Esophagus (tissue), 2 donors: ENCODE data around the gene ZNF581. TPM values are rescaled to one million over a fixed set of nuclear protein-coding genes. Genes with fewer than 3 reads are reported as not detected.

Experiments used
- H3K27ac ChIP-seq, 2 donors: one replicate each; pipeline ENCODE4 v1.5.1; 2013; ENCODE audit warnings: low read depth in 2 of 2, mild to moderate bottlenecking in 2 of 2, inconsistent platforms in 1 of 2, low read length in 1 of 2, moderate library complexity in 1 of 2
- H3K27me3 ChIP-seq, 2 donors: one replicate each; pipeline ENCODE4 v1.6.1; 2013; ENCODE audit warnings: low read length in 2 of 2, control low read depth in 1 of 2, mild to moderate bottlenecking in 1 of 2; ENCODE audit not compliant: insufficient read depth in 2 of 2, control insufficient read depth in 1 of 2
- H3K36me3 ChIP-seq, 2 donors: one replicate each; pipeline ENCODE4 v1.6.1; 2013; ENCODE audit warnings: low read length in 1 of 2; ENCODE audit not compliant: control insufficient read depth in 2 of 2, insufficient read depth in 2 of 2
- H3K4me1 ChIP-seq, 2 donors: one replicate each; pipeline ENCODE4 v1.6.1; 2013; ENCODE audit warnings: low read length in 1 of 2; ENCODE audit not compliant: control insufficient read depth in 2 of 2, insufficient read depth in 2 of 2
- H3K4me3 ChIP-seq, 2 donors: one replicate each; pipeline ENCODE4 v1.5.1; 2013; ENCODE audit warnings: low read length in 2 of 2, mild to moderate bottlenecking in 2 of 2, low read depth in 1 of 2, moderate library complexity in 1 of 2
- H3K9me3 ChIP-seq, 2 donors: one replicate each; pipeline ENCODE4 v1.6.1; 2013; ENCODE audit warnings: mild to moderate bottlenecking in 2 of 2, low read depth in 1 of 2, low read length in 1 of 2, moderate library complexity in 1 of 2; ENCODE audit not compliant: control insufficient read depth in 2 of 2, insufficient read depth in 1 of 2
- WGBS, 2 donors: extraction: QIAGEN DNeasy Blood & Tissue Kit; methylation state at CpG; one replicate each; pipeline ENCODE4 v1.1.7; 2013; 5-methylcytosine and 5-hydroxymethylcytosine counted together
- polyA plus RNA-seq, 2 donors: library from polyadenylated mRNA; stranded (reverse); fragments of 200-250 nt; gene quantifications; one replicate each; pipeline ENCODE4 v1.2.3, GENCODE V29; 2013
- donor health status: healthy with polysubstance abuse.
- donor health status: Bipolar disorder and iron deficiency.

ZNF581 gene
- polyA plus RNA-seq, 2 donors, result 10.3 to 16.6 TPM

DNA sequence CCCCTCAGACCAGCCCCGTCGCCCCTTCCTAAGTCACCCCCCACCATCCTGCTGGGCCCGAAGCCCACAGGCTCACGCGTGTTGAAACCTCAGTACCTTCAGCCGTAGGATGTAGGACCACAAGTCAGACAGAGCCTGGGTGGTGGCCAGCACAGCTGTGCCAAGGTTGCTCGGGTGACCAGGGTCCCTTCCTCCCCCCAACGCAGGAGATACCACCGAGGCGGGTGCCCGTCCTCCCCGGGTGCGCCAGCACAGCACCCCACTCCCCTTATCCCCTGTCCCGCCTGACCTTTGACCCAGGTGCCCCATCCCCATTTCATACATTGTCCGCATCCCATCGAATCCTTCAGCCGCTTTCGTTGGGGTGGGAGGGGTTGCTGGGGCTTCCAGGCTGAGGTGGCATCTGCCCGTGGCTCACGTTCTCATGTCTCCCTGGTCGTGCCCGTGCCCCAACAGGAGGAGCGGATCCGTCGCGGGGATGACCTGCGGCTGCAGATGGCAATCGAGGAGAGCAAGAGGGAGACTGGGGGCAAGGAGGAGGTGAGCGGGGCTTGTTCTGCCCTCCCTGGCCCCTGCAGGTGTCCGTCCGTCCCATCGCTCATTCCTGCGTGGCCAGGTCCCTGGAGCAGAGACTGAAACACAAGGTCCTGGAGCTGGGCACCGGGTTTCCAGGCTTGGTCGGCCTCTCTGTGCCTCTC lies 46.1 kb downstream of the ZNF581 start:
- no peak overlapping the region for H3K27ac ChIP-seq
- H3K4me3 ChIP-seq, result no peak overlapping the region
- WGBS, 2 donors, result 92 to 94% methylated on average over 35 of the region's 35 CpGs
- no peaks in the 10 kb centered on the region for H3K27me3 ChIP-seq
- peaks cover 0 to 12% of the 10 kb centered on the region in 2 donors for H3K4me1 ChIP-seq
- no peaks in the 10 kb centered on the region for H3K9me3 ChIP-seq
- H3K36me3 ChIP-seq, result peaks cover 17 to 88% of the 10 kb centered on the region in 2 donors

DNA sequence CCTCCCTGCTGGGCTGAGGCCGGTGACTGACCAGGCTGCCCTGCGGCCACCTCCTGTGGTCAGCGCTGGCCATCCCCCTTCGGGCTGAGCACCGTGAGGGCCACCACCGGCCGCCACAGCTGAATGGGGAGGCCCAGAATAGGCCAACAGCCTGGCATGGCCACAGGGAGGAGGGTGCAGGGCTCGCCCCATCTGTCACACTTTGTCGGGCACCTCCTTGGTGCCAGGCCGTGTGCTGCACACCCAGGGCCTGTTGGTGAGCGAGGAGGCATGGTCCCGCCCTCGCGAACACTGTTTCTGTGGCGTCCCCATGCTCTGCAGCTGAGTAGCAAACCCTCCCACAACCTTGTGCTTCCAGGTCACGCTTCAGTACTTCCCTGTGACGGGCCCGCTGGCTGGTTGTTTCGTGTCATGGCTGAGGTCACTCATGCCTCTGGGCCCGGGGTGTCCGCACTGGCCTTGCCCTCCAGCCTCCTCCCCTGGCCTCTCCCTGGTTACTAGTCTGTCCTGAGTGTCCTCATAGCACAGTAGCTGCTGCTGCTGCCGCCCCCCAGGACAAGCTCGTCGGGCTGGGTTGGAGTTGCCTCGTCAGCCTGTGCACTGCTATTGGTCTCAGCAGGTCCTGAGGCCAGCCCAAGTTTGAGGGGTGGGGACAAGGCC lies 46.8 kb downstream of the ZNF581 start:
- Histone ChIP-seq H3K4me3 (no peak overlapping the region), H3K9me3 (no peaks in the 10 kb centered on the region), H3K36me3 (peaks cover 24 to 87% of the 10 kb centered on the region in 2 donors), H3K27ac (no peak overlapping the region), H3K4me1 (peaks cover 0 to 9% of the 10 kb centered on the region in 2 donors), H3K27me3 (no peaks in the 10 kb centered on the region)
- 92 to 95% methylated on average over 24 to 25 of the region's 25 CpGs for WGBS, 2 donors

DNA sequence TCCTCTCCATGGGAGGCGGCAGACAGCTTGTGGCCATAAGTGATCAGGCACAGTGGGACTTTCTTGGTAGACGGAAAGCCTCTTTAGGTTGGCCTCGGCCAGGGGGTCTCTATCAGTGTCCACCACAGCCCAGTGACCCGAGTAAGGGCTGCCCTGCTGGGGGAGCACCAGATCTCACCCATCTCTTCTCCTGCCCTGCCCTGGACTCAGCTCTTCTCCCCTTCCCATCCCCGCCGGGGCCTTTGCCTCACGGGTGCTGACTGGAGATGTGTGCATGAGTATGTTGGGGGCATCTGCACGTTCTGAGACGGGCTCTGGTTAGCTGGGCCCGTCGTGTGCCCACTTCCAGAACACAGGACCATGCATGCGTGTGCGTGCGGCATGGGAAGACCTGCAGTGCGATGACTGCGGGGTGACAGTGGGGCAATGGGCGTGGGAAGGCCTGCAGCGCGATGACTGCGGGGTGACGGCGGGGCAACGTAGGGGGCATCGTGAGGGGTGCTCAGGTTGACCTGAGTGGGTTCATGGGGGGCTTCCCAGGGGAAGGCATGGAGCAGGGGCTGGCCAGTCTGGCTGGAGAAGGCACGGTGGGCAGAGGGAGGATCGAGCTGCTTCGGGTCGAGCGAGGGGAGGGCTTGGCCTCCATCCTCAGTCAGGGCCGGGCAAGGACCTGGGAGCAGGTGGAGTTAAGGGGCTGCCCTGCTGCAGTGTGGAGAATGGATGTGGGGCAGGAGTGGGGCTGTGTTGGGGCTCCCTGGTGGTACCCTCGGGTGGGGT lies 47.5 kb downstream of the ZNF581 start:
- Histone ChIP-seq H3K9me3 (no peaks in the 10 kb centered on the region), H3K36me3 (peaks cover 20 to 85% of the 10 kb centered on the region in 2 donors)
- WGBS, 2 donors, result 94% methylated on average over 31 of the region's 31 CpGs

DNA sequence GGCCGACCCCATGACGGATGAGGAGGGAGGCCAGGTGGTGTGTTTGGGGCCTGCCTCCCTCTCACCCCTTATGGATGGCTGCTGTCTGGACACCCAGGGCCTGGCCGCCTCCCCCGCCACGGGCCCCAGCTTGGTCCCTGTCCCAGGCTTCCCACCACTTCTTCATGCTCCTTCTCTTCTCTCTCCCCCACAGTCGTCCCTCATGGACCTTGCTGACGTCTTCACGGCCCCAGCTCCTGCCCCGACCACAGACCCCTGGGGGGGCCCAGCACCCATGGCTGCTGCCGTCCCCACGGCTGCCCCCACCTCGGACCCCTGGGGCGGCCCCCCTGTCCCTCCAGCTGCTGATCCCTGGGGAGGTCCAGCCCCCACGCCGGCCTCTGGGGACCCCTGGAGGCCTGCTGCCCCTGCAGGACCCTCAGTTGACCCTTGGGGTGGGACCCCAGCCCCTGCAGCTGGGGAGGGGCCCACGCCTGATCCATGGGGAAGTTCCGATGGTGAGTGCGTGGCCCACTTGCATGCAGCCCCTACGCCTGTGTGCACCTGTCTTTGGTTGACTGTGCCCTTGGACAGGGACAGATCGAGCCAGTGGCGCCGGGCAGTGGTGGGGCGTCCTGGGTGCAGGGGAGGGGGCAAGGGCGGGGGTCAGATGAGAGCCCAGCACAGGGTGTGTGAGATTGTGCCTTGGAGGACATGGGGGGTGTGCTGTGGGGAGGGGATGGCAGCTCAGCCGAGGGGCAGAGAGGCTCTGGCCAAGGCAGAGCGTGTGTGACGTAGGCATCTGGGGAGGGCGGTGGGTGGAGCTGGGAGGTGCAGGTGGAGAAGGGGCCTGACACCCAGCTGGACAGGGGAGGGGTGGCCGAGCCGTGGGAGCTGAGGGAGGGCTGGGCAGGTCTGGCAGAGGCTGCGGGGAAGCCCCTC lies 48.4 kb downstream of the ZNF581 start:
- WGBS, 2 donors, result 94% methylated on average over 27 to 31 of the region's 31 CpGs
- H3K9me3 ChIP-seq, result no peaks in the 10 kb centered on the region
- H3K4me3 ChIP-seq, result no peak overlapping the region
- H3K36me3 ChIP-seq, result peaks cover 20 to 85% of the 10 kb centered on the region in 2 donors
- no peaks in the 10 kb centered on the region for H3K27me3 ChIP-seq
- H3K27ac ChIP-seq, result no peak overlapping the region
- H3K4me1 ChIP-seq, result peaks cover 0 to 8% of the 10 kb centered on the region in 2 donors

More for the DNA sequence above, 47.5 kb downstream of the ZNF581 start:
- Histone ChIP-seq H3K27me3 (no peaks in the 10 kb centered on the region), H3K4me1 (peaks cover 0 to 8% of the 10 kb centered on the region in 2 donors), H3K4me3 (no peak overlapping the region), H3K27ac (no peak overlapping the region)

DNA sequence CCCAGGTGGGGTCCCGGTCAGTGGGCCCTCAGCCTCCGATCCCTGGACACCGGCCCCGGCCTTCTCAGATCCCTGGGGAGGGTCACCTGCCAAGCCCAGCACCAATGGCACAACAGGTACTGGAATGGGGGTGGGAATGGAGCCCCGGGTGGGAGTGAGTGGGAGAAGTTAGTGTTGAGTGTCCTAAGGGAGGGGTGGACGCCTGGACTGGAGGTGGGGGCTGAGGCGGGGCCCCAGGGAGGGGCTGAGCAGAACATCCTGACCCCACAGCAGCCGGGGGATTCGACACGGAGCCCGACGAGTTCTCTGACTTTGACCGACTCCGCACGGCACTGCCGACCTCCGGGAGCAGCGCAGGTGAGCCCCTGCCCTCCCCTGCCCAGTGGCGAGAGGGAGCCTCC lies 49.2 kb downstream of the ZNF581 start:
- WGBS, 2 donors, result 92 to 95% methylated on average over 19 of the region's 19 CpGs
- Histone ChIP-seq H3K4me1 (peaks cover 0 to 8% of the 10 kb centered on the region in 2 donors), H3K27me3 (no peaks in the 10 kb centered on the region), H3K27ac (no peak overlapping the region), H3K36me3 (peaks cover 20 to 81% of the 10 kb centered on the region in 2 donors), H3K4me3 (no peak overlapping the region), H3K9me3 (no peaks in the 10 kb centered on the region)

DNA sequence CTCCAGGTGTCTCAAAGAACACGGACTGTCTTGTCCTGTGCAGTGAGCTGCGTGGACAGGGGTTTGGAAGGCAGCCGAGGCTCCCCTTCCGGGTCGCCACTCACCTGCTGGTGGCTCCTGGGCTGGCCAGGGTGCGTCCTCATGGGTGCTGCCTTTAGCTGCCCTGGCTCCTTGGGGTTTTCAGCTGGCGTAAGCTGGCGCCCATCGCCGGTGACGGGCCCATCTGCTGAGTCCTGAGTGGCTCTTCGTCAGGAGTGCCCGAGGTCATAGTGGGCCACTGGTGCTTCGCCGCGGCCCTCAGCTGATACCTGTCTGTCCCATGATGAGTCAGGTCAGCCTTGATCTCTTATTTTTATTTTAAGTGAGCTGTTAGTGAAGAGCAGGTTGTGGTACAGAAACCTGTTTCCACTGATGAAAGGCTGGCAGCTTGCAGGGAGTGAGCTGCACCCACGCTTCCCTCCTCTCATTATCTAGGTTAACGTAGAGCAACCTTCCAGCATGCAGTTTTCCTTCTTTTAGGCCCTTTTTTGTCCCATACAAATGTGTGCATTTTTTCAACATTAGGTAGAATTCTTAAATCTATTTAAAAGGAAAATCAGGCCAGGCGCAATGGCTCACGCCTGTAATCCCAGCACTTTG lies 50.0 kb downstream of the ZNF581 start:
- peaks cover 0 to 4% of the 10 kb centered on the region in 2 donors for H3K4me1 ChIP-seq
- no peaks in the 10 kb centered on the region for H3K9me3 ChIP-seq
- peaks cover 20 to 80% of the 10 kb centered on the region in 2 donors for H3K36me3 ChIP-seq
- no peaks in the 10 kb centered on the region for H3K27me3 ChIP-seq
- H3K27ac ChIP-seq, result no peak overlapping the region
- 96 to 97% methylated on average over 20 of the region's 20 CpGs for WGBS, 2 donors
- no peak overlapping the region for H3K4me3 ChIP-seq

DNA sequence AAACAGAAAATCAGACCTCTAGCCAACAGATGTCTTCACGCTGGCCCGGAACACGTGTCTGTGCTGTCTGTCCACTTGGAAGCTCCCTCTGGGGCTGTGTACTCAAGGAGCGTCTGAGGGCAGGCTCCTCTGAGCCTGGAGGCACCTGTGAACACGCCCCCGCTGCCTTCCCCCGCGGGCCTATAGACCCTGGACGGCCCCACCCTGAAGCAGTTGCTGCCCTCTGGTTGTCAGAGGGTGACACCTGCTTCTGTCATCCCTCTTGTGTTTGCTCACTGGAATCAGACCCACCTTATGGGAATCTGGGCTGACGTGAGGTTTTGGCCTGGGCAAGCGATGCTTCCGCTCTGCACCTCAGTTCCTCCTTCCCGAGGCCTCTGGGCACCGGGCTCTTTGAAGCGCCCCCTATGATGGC lies 50.8 kb downstream of the ZNF581 start:
- H3K27me3 ChIP-seq, result no peaks in the 10 kb centered on the region
- peaks cover 20 to 73% of the 10 kb centered on the region in 2 donors for H3K36me3 ChIP-seq
- H3K27ac ChIP-seq, result no peak overlapping the region
- H3K4me1 ChIP-seq, result no peaks in the 10 kb centered on the region
- H3K4me3 ChIP-seq, result no peak overlapping the region
- no peaks in the 10 kb centered on the region for H3K9me3 ChIP-seq
- 82 to 83% methylated on average over 15 of the region's 15 CpGs for WGBS, 2 donors

DNA sequence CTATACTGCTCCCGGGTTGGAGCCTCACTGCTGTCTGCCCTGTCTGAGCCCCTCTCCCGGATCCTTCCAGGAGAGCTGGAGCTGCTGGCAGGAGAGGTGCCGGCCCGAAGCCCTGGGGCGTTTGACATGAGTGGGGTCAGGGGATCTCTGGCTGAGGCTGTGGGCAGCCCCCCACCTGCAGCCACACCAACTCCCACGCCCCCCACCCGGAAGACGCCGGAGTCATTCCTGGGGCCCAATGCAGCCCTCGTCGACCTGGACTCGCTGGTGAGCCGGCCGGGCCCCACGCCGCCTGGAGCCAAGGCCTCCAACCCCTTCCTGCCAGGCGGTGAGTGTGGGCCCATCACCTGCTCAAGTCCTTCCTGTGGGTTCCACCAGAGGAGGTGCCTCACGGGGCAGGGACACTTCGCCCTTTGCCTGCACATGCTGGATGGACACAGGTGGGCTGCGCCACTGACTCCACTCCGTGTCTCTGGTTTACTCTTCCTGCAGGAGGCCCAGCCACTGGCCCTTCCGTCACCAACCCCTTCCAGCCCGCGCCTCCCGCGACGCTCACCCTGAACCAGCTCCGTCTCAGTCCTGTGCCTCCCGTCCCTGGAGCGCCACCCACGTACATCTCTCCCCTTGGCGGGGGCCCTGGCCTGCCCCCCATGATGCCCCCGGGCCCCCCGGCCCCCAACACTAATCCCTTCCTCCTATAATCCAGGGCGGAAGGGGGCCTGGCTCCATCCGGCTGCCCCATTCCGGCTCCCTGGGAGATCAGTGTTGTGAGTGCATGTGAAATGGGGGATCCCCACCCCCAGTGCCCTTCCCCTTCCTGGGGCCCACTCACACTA lies 51.4 kb downstream of the ZNF581 start:
- H3K27ac ChIP-seq, result no peak overlapping the region
- H3K4me3 ChIP-seq, result no peak overlapping the region
- WGBS, 2 donors, result 92 to 94% methylated on average over 36 to 37 of the region's 37 CpGs
- H3K9me3 ChIP-seq, result no peaks in the 10 kb centered on the region
- no peaks in the 10 kb centered on the region for H3K4me1 ChIP-seq
- H3K36me3 ChIP-seq, result peaks cover 18 to 70% of the 10 kb centered on the region in 2 donors
- H3K27me3 ChIP-seq, result no peaks in the 10 kb centered on the region
